Stimulated activated CD4-positive, alpha-beta T cell treated with anti-CD3 and anti-CD28 coated beads, TNF-alpha, amount 100 ng/mL, for 24 hours (primary cell): Measurements from ENCODE around the gene HRH1.
A peak's percentile ranks its signal among the peaks of the same experiment; 100 is the strongest.
"Not testable (repeated sequence)": the region's sequence is repeated elsewhere in the genome, so short reads cannot be mapped to it uniquely, and the experiment has no call there.

Experiments
- DNase-seq, 3 experiments: peaks; one replicate each; pipeline ENCODE4 v3.0.0-alpha.2; 2020; ENCODE audit warnings: low read depth in 3 of 3

HRH1 gene

GRCh38 chr3:11154036-11154952 lies at the start of gene HRH1:
HRH1 (plus strand) TSS chr3:11154493; CDS start chr3:11259038, 104,545 bp downstream.
- DNase-seq, result no peak

GRCh38 chr3:11113316-11113715 lies 41.0 kb upstream of the HRH1 start:
- not testable (repeated sequence) for DNase-seq

- DNase-seq, result no peak
Observed at GRCh38 chr3:11115548-11115947, 38.7 kb upstream of the HRH1 start.

- DNase-seq, result no peak
Observed at GRCh38 chr3:11116336-11117059, 37.8 kb upstream of the HRH1 start.

- no peak for DNase-seq
Observed at GRCh38 chr3:11117591-11117990, 36.7 kb upstream of the HRH1 start.

GRCh38 chr3:11118181-11118682 lies 36.1 kb upstream of the HRH1 start:
- no peak for DNase-seq

GRCh38 chr3:11120091-11120805 lies 34.0 kb upstream of the HRH1 start:
- DNase-seq, result no peak

- DNase-seq, result no peak
Observed at GRCh38 chr3:11126653-11127052, 27.6 kb upstream of the HRH1 start.

- peak in 1 of 3 experiments; percentile 10 for DNase-seq
Observed at GRCh38 chr3:11128682-11129632, 25.3 kb upstream of the HRH1 start.

- no peak for DNase-seq
Observed at GRCh38 chr3:11130385-11130784, 23.9 kb upstream of the HRH1 start.

- DNase-seq, result no peak
Observed at GRCh38 chr3:11131371-11131770, 22.9 kb upstream of the HRH1 start.

- DNase-seq, result not testable (repeated sequence)
Observed at GRCh38 chr3:11131886-11132285, 22.4 kb upstream of the HRH1 start.

GRCh38 chr3:11132861-11133260 lies 21.4 kb upstream of the HRH1 start:
- DNase-seq, result no peak

GRCh38 chr3:11134794-11135193 lies 19.5 kb upstream of the HRH1 start:
- DNase-seq, result no peak

- no peak for DNase-seq
Observed at GRCh38 chr3:11136116-11136515, 18.2 kb upstream of the HRH1 start.

GRCh38 chr3:11136830-11137626 lies 17.3 kb upstream of the HRH1 start:
- no peak for DNase-seq

- no peak for DNase-seq
Observed at GRCh38 chr3:11137627-11137959, 16.7 kb upstream of the HRH1 start.

- no peak for DNase-seq
Observed at GRCh38 chr3:11138371-11138770, 15.9 kb upstream of the HRH1 start.

- DNase-seq, result peak in 1 of 3 experiments; percentile 21
Observed at GRCh38 chr3:11140030-11140712, 14.1 kb upstream of the HRH1 start.

- no peak for DNase-seq
Observed at GRCh38 chr3:11140713-11141104, 13.6 kb upstream of the HRH1 start.
